Activated CD4-positive, alpha-beta T cell treated with anti-CD3 and anti-CD28 coated beads, Interleukin-2, amount 10 ng/mL, durations not matched to agents 7 days and 5 days (primary cell): Measurements from ENCODE around the gene PIP4K2C. TPM values are rescaled to one million over a fixed set of nuclear protein-coding genes. Genes with fewer than 3 reads are reported as not detected.

Experiments used
- CTCF ChIA-PET: fragments of 350-600 bp; sonication (Branson Sonifier 250); formaldehyde crosslinking; loops from one replicate; lab custom pipeline; 2021; ENCODE audit warnings: antibody characterized with exemption; lab: Charles Lee
- POLR2A ChIA-PET: fragments of 350-600 bp; sonication (Branson Sonifier 250); formaldehyde crosslinking; loops from one replicate; lab custom pipeline; 2021; ENCODE audit warnings: antibody characterized with exemption; lab: Charles Lee
- DNase-seq: peaks from one replicate; pipeline ENCODE4 v3.0.0-alpha.2; 2020
- H3K27ac Mint-ChIP-seq: one replicate; pipeline ENCODE4 v1.8.0; 2021; ENCODE audit warnings: mild to moderate bottlenecking, moderate library complexity, mixed read lengths
- H3K27me3 Mint-ChIP-seq: one replicate; pipeline ENCODE4 v1.8.0; 2021; ENCODE audit warnings: mixed read lengths
- H3K36me3 Mint-ChIP-seq: one replicate; pipeline ENCODE4 v1.8.0; 2021; ENCODE audit warnings: low read depth, mixed read lengths
- H3K4me1 Mint-ChIP-seq: one replicate; pipeline ENCODE4 v1.8.0; 2021; ENCODE audit warnings: mixed read lengths
- H3K4me3 Mint-ChIP-seq: one replicate; pipeline ENCODE4 v1.8.0; 2021; ENCODE audit warnings: mild to moderate bottlenecking, moderate library complexity, mixed read lengths
- H3K9me3 Mint-ChIP-seq: one replicate; pipeline ENCODE4 v1.8.0; 2021; ENCODE audit warnings: mixed read lengths
- total RNA-seq, 2 experiments: library from RNA; stranded (reverse); gene quantifications; one replicate each; pipeline ENCODE4 v1.2.3, GENCODE V29; 2021

PIP4K2C gene
- total RNA-seq, 2 experiments from 2014 or later, result 17.9 to 20.4 TPM

GRCh38 chr12:57592551-57593165 is 1.7 kb downstream of the PIP4K2C start:
- DNase-seq, result no peak
- CTCF ChIA-PET, result interaction anchor here (0.7 to 3.7 kb wide), 6 partner anchors 9 to 164 kb away, joined by 3 to 27 read pairs (median 4); no protein-coding TSS in a partner anchor
- Mint-ChIP-seq H3K27ac (no peak overlapping the region), H3K27me3 (no peaks in the 10 kb centered on the region), H3K9me3 (peaks cover 2% of the 10 kb centered on the region), H3K36me3 (peaks cover 17% of the 10 kb centered on the region), H3K4me3 (peak overlapping the region; percentile 83), H3K4me1 (peaks cover 28% of the 10 kb centered on the region)
- POLR2A ChIA-PET, result interaction anchor here (0.6 kb wide), 1 partner anchor 182 kb away, joined by 7 read pairs; no protein-coding TSS in a partner anchor

DNA sequence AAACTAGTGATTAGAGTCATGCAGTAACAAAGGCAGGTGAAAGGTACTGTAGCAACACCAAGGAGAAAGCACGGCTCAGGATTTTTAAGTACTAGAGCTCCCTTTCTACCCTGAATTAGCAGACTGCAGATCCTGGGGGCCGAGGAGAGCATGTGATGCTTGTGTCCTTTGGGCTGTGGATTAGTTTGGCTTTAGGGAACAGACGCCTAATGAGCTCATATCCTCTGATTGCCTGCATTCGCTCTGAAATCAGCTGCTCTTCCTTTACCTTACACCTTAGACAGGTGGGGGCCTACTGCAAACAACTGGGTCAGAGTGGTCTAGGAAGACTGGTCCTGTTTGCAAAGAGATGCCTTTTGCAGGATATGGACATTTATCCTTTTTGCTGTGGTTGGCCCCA is 2.2 kb downstream of the PIP4K2C start:
- no peak for DNase-seq
- H3K36me3 Mint-ChIP-seq, result peaks cover 19% of the 10 kb centered on the region
- H3K4me3 Mint-ChIP-seq, result no peak overlapping the region
- no peaks in the 10 kb centered on the region for H3K27me3 Mint-ChIP-seq
- peaks cover 28% of the 10 kb centered on the region for H3K4me1 Mint-ChIP-seq
- peaks cover 2% of the 10 kb centered on the region for H3K9me3 Mint-ChIP-seq
- H3K27ac Mint-ChIP-seq, result no peak overlapping the region
- ChIA-PET CTCF (interaction anchor here (0.7 to 3.7 kb wide), 6 partner anchors 9 to 163 kb away, joined by 3 to 27 read pairs (median 4); no protein-coding TSS in a partner anchor), POLR2A (interaction anchor here (0.6 to 0.7 kb wide), 2 partner anchors 14 to 183 kb away, joined by 3 to 7 read pairs; no protein-coding TSS in a partner anchor)

- Mint-ChIP-seq H3K36me3 (peaks cover 51% of the 10 kb centered on the region), H3K27ac (no peak overlapping the region), H3K9me3 (no peaks in the 10 kb centered on the region), H3K4me3 (no peak overlapping the region), H3K27me3 (no peaks in the 10 kb centered on the region), H3K4me1 (peaks cover 18% of the 10 kb centered on the region)
- DNase-seq, result no peak
- CTCF ChIA-PET, result interaction anchor here (0.6 to 1.7 kb wide), 8 partner anchors 9 to 1424 kb away, joined by 3 to 5 read pairs (median 3); partner anchors contain the start of gene GLI1
- POLR2A ChIA-PET, result no interaction called here
Measured at GRCh38 chr12:57600395-57600794, 9.4 kb downstream of the PIP4K2C start.

DNA sequence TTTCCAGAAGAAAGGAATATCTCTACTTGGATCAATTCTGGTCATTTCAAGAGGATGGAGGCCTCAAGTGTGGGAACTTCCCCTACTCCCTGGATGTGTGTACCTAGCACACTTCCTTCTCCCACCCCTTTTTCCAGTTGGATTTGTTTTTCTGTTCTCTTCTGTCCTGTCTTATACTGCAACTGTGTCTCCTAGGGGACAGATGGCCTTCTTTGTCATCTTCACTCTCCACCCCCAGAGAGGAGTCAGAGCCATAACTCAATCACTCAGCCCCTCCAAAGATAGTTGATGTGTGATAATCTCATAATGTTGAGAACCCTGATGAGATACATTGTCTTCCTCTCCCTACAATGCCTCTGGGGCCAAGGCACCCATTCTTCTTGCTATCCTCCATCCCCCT is 11.6 kb downstream of the PIP4K2C start:
- ChIA-PET CTCF (interaction anchor here (1.4 kb wide), 1 partner anchor 10 kb away, joined by 4 read pairs; no protein-coding TSS in a partner anchor), POLR2A (no interaction called here)
- H3K27me3 Mint-ChIP-seq, result no peaks in the 10 kb centered on the region
- H3K4me3 Mint-ChIP-seq, result no peak overlapping the region
- H3K27ac Mint-ChIP-seq, result no peak overlapping the region
- H3K9me3 Mint-ChIP-seq, result no peaks in the 10 kb centered on the region
- DNase-seq, result no peak
- H3K4me1 Mint-ChIP-seq, result peaks cover 23% of the 10 kb centered on the region
- H3K36me3 Mint-ChIP-seq, result peaks cover 47% of the 10 kb centered on the region

DNA sequence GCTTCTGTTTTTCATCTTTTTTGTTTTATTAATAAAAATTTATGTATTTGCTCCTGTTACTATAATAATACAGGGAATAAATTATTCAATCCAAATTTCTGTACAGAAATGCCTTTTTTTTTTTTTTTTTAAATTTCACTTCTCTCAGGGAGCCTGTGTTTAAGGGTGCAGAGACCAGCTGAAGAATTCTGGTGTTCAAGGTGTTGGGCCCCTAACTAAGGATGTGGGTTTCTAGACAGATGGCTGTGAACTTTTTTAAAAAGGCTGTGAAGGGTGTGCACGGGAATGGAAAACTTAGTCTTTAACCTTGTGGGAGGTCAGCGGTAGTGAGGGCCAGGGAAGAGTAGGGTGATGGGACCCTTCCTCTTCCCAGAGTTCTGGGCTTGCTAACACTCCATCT is 12.3 kb downstream of the PIP4K2C start:
- Mint-ChIP-seq H3K9me3 (no peaks in the 10 kb centered on the region), H3K27me3 (no peaks in the 10 kb centered on the region), H3K36me3 (peaks cover 43% of the 10 kb centered on the region), H3K4me3 (no peak overlapping the region), H3K4me1 (peaks cover 23% of the 10 kb centered on the region), H3K27ac (peak overlapping the region; percentile 90)
- CTCF ChIA-PET, result interaction anchor here (0.6 to 1.4 kb wide), 2 partner anchors 10 to 296 kb away, joined by 3 to 4 read pairs; no protein-coding TSS in a partner anchor
- no peak for DNase-seq
- POLR2A ChIA-PET, result no interaction called here

GRCh38 chr12:57603815-57604453 is 12.9 kb downstream of the PIP4K2C start:
- ChIA-PET CTCF (interaction anchor here (1.4 kb wide), 1 partner anchor 11 kb away, joined by 4 read pairs; no protein-coding TSS in a partner anchor), POLR2A (no interaction called here)
- no peak for DNase-seq
- Mint-ChIP-seq H3K9me3 (no peaks in the 10 kb centered on the region), H3K27ac (peak overlapping the region; percentile 90), H3K4me3 (peak overlapping the region; percentile 76), H3K27me3 (no peaks in the 10 kb centered on the region), H3K36me3 (peaks cover 39% of the 10 kb centered on the region), H3K4me1 (peaks cover 23% of the 10 kb centered on the region)

- Mint-ChIP-seq H3K4me3 (peak within 1 kb of the TSS; percentile 76), H3K9me3 (no peaks in the 10 kb centered on the region), H3K27ac (peak within 1 kb of the TSS; percentile 90), H3K27me3 (no peaks in the 10 kb centered on the region), H3K4me1 (peaks cover 23% of the 10 kb centered on the region), H3K36me3 (peaks cover 34% of the 10 kb centered on the region)
- ChIA-PET POLR2A (no interaction called here), CTCF (no interaction called here)
- DNase-seq, result peak; percentile 45
Measured at GRCh38 chr12:57604454-57604991, 13.5 kb downstream of the PIP4K2C start, which contains the start of gene DTX3. TSS of gene DTX3 (plus strand) at chr12:57604824. CDS start at chr12:57606518, 1,694 bp downstream.

DNA sequence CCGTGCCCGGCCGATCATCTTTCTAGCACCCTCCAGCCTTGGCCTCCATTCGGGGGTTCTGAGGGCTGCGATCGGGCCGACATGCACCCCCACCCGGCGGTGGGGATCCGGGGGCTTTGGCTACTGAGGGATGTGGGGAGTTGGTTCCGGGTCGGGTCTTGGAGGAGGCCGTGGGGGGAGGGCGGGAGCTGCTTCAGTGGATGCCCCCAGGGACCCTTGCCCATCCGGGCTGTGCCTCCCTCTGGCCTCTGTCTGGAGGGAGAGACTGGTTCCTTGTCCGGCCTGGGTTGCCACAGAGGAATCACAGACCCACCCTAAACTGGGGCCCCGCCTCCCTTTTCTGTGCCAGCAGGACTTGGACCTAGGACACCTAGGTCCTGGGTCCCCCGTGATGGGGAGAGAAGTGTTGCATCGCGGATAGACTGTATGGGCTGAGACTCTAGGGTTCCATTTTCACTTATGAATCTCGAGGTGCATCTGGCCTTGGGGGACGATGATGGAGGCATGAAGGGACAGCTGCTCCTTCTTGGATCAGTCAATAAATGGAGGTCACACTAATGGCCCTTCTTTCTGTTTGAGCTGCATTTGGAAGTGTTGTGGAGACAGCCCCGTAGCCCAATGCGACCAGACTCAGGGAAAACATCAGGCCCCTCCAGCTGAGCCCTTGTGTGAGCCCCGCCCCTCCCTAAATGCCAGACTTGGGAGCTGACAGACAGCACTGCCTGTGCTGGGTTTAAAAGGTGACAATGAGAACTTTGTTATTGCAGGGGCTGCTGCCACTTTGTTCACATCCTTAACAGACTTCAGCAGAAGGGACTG is 14.2 kb downstream of the PIP4K2C start:
- no peaks in the 10 kb centered on the region for H3K9me3 Mint-ChIP-seq
- peaks cover 23% of the 10 kb centered on the region for H3K4me1 Mint-ChIP-seq
- ChIA-PET POLR2A (no interaction called here), CTCF (interaction anchor here (0.6 to 1.5 kb wide), 3 partner anchors 15 to 21 kb away, joined by 3 to 11 read pairs (median 3); no protein-coding TSS in a partner anchor)
- H3K27ac Mint-ChIP-seq, result peak overlapping the region; percentile 86
- H3K36me3 Mint-ChIP-seq, result peaks cover 27% of the 10 kb centered on the region
- DNase-seq, result no peak
- peaks cover under 1% of the 10 kb centered on the region for H3K27me3 Mint-ChIP-seq
- peak overlapping the region; percentile 76 for H3K4me3 Mint-ChIP-seq

DNA sequence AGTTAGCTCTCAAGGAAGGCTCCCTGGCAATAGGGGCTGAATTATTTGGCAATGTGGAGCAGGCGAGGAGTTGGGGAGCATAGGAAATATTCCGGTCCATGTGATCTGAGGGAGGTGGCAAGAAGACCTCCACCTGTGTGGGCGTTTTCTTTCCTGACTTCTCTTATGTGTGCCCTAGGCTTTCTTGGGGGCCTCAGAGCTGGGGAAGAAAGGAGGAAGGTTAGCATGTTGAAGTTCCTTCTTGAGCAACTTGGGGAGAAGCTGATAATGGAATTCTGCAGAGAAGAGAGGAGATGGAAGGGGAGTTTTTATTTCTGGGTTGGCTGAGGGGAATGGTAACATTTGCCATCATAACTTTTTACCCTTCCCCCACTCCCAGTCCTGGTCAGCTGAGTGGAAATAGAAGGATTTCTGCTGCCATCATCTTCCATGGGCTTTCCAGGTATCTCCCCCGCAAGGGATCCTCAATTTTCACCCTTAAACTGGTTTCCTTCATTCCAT is 14.9 kb downstream of the PIP4K2C start:
- ChIA-PET CTCF (interaction anchor here (0.6 to 1.5 kb wide), 4 partner anchors 13 to 21 kb away, joined by 3 to 11 read pairs (median 3); no protein-coding TSS in a partner anchor), POLR2A (no interaction called here)
- DNase-seq, result no peak
- Mint-ChIP-seq H3K4me1 (peaks cover 29% of the 10 kb centered on the region), H3K36me3 (peaks cover 22% of the 10 kb centered on the region), H3K27me3 (peaks cover 5% of the 10 kb centered on the region), H3K27ac (peak overlapping the region; percentile 86), H3K4me3 (peak overlapping the region; percentile 76), H3K9me3 (no peaks in the 10 kb centered on the region)

DNA sequence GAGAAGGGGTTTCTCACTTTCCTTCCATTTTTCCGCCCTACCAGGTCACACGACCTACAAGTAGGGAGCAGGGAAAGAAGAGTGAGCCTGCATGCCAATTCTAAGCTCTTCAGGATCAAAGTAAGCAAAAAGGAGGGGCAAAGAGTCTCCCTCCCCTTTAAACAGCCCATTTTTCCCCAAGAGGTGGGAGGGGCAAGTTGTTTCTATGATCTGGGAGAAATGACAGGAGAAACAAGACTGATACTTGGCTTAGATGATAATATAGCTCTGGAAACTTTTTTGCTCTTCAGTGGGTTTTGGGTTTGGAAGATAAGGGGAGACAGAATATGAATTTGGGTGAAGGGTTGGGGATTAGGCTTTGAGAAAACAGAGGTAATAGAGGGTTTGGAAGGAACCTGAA is 15.4 kb downstream of the PIP4K2C start:
- POLR2A ChIA-PET, result no interaction called here
- no peak overlapping the region for H3K4me3 Mint-ChIP-seq
- DNase-seq, result no peak
- peaks cover 5% of the 10 kb centered on the region for H3K27me3 Mint-ChIP-seq
- H3K4me1 Mint-ChIP-seq, result peaks cover 30% of the 10 kb centered on the region
- CTCF ChIA-PET, result interaction anchor here (0.9 to 1.5 kb wide), 2 partner anchors 13 to 14 kb away, joined by 3 to 11 read pairs; no protein-coding TSS in a partner anchor
- H3K27ac Mint-ChIP-seq, result peak overlapping the region; percentile 15
- H3K9me3 Mint-ChIP-seq, result no peaks in the 10 kb centered on the region
- H3K36me3 Mint-ChIP-seq, result peaks cover 16% of the 10 kb centered on the region

DNA sequence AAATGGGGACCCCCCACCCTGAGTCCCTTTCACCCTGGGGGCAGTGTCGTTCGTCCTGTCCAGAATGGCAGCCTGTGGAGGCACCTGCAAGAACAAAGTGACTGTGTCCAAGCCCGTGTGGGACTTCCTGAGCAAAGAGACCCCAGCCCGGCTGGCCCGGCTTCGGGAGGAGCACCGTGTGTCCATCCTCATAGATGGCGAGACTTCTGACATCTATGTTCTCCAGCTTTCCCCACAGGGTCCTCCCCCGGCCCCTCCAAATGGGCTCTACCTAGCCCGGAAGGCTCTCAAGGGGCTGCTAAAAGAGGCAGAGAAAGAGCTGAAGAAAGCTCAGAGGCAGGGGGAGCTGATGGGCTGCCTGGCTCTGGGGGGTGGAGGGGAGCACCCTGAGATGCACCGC is 15.8 kb downstream of the PIP4K2C start:
- POLR2A ChIA-PET, result interaction anchor here (0.5 kb wide), 1 partner anchor 13 kb away, joined by 3 read pairs; no protein-coding TSS in a partner anchor
- Mint-ChIP-seq H3K9me3 (no peaks in the 10 kb centered on the region), H3K36me3 (peaks cover 12% of the 10 kb centered on the region), H3K4me1 (peaks cover 31% of the 10 kb centered on the region), H3K27me3 (peaks cover 6% of the 10 kb centered on the region), H3K27ac (peak overlapping the region; percentile 15), H3K4me3 (no peak overlapping the region)
- CTCF ChIA-PET, result interaction anchor here (0.9 to 1.5 kb wide), 3 partner anchors 13 to 14 kb away, joined by 3 to 11 read pairs (median 3); no protein-coding TSS in a partner anchor
- DNase-seq, result no peak
